Measurements from ENCODE around the gene RTP1.
"Not testable (repeated sequence)": the region's sequence is repeated elsewhere in the genome, so short reads cannot be mapped to it uniquely, and the experiment has no call there.

RTP1 gene

GRCh38 chr3:187197335-187197649, at the start of gene RTP1:
Gene RTP1, plus strand, starts transcription at chr3:187197486. Its CDS starts 30 bp downstream, at chr3:187197516.
- DNase-seq: no peak

- no peak for DNase-seq
Observed at GRCh38 chr3:187150186-187150585, 47.1 kb upstream of the RTP1 start.

- peak; percentile 44 for DNase-seq
Observed at GRCh38 chr3:187150599-187150998, 46.7 kb upstream of the RTP1 start.

GRCh38 chr3:187161556-187161955, 35.7 kb upstream of the RTP1 start:
- DNase-seq: no peak

- no peak for DNase-seq
Observed at GRCh38 chr3:187162265-187162953, 34.9 kb upstream of the RTP1 start.

GRCh38 chr3:187165144-187165543, 32.1 kb upstream of the RTP1 start:
- peak; percentile 52 for DNase-seq

GRCh38 chr3:187166750-187167149, 30.5 kb upstream of the RTP1 start:
- DNase-seq: no peak

- no peak for DNase-seq
Observed at GRCh38 chr3:187167777-187168176, 29.5 kb upstream of the RTP1 start.

- DNase-seq: no peak
Observed at GRCh38 chr3:187169231-187169960, 27.9 kb upstream of the RTP1 start.

- not testable (repeated sequence) for DNase-seq
Observed at GRCh38 chr3:187170911-187171310, 26.4 kb upstream of the RTP1 start.

GRCh38 chr3:187172929-187173328, 24.4 kb upstream of the RTP1 start:
- DNase-seq: no peak

- DNase-seq: no peak
Observed at GRCh38 chr3:187181454-187182170, 15.7 kb upstream of the RTP1 start.

- peak; percentile 89 for DNase-seq
Observed at GRCh38 chr3:187183210-187183862, 13.9 kb upstream of the RTP1 start.

- DNase-seq: no peak
Observed at GRCh38 chr3:187183903-187184302, 13.4 kb upstream of the RTP1 start.

- no peak for DNase-seq
Observed at GRCh38 chr3:187185759-187186158, 11.5 kb upstream of the RTP1 start.

- DNase-seq: no peak
Observed at GRCh38 chr3:187186375-187186774, 10.9 kb upstream of the RTP1 start.

GRCh38 chr3:187186801-187187421, 10.4 kb upstream of the RTP1 start:
- DNase-seq: peak; percentile 67

- DNase-seq: peak; percentile 95
Observed at GRCh38 chr3:187188931-187189330, 8.4 kb upstream of the RTP1 start.

GRCh38 chr3:187191271-187191670, 6.0 kb upstream of the RTP1 start:
- DNase-seq: no peak

- no peak for DNase-seq
Observed at GRCh38 chr3:187193181-187193580, 4.1 kb upstream of the RTP1 start.

- no peak for DNase-seq
Observed at GRCh38 chr3:187196573-187197334, 532 bp upstream of the RTP1 start.

- no peak for DNase-seq
Observed at GRCh38 chr3:187198490-187198889, 1.2 kb downstream of the RTP1 start.

Data from MV-4-11 (cell line).